Activated naive CD4-positive, alpha-beta T cell treated with anti-CD3 and anti-CD28 coated beads, Interleukin-2, amount 10 ng/mL, durations not matched to agents 5 hours and 36 hours (primary cell): ENCODE results near the gene RDH5. TPM values are rescaled to one million over a fixed set of nuclear protein-coding genes. Genes with fewer than 3 reads are reported as not detected.

Source experiments
- total RNA-seq, 2 experiments: library from RNA; stranded (reverse); gene quantifications; one replicate each; pipeline ENCODE4 v1.2.3, GENCODE V29; 2021

Gene RDH5, protein sequence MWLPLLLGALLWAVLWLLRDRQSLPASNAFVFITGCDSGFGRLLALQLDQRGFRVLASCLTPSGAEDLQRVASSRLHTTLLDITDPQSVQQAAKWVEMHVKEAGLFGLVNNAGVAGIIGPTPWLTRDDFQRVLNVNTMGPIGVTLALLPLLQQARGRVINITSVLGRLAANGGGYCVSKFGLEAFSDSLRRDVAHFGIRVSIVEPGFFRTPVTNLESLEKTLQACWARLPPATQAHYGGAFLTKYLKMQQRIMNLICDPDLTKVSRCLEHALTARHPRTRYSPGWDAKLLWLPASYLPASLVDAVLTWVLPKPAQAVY
- total RNA-seq = 10 to 100 TPM in 1 of 2 experiments, 1 to 10 TPM in 1; 9.7 to 11.1 TPM

DNA sequence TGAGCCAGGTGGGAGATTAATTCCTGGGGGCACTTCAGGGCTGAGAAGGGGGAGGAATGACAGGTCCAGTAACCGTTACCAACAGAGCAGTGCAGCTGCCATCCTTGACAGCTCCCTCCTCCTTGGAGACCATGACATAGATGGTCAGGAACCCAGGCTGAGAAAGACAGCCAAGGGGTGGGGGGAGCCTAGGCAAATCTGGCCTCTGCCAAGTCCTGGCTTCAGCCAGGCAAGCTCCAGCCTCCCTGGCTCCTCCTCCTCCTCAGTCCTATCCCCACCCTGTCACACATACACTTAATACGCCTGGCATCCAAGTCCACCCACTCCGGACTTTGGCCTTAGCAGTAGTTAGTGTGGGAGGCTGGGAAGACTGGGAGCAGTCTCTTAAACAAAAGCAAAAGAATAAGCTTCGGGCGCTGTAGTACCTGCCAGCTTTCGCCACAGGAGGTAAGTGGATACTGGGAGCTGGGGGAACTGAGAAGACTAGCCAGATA is at the start of gene RDH5:
RDH5 (plus strand) TSS at position 323 of the 494 bp plus-strand sequence. CDS start 792 bp downstream, outside the sequence.

DNA sequence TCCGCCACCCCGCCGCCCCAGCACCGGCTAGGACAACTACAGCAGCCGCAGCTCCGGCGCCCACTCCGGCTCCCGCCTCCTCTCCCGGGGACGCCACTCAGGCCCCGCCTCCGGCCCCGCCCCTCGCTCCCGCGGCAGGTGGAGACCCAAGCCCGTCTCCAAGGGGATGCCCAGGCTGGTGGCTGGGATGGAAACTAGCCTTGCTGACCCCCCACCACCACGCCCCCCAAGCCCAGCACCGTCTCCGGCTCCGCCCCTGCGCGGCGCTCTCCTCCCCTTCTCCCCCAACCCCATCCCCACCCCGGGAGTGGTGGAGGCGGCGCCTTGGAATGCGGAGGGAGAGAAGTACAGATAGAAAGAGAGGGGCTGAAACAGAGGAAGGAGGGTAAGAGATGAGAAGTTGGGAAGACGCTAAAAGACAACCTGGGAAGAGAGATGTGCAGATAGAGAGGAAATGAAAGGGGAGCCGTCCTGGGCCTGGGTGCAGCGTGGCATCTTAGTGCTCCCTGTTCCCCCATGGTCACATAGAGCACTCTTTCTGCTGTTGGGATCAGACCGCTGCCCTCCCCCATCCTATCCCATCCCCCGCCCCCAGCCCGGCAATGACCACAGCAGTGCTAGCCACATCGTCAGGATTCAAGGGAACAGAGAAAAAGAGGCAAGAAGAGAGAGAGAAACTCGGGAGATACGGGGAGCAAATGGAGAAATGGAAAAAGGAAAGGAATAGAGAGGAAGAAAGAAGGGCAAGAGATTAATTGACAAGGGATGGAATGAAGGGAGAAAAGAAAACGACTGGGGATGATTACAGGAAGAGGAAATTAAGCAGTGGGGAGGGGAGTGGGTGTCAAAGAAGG is 12.1 kb upstream of the RDH5 start, which contains the start of gene ITGA7:
ITGA7 (minus strand) TSS at position 64 of the 854 bp plus-strand sequence. CDS start 222 bp downstream, outside the sequence.

DNA sequence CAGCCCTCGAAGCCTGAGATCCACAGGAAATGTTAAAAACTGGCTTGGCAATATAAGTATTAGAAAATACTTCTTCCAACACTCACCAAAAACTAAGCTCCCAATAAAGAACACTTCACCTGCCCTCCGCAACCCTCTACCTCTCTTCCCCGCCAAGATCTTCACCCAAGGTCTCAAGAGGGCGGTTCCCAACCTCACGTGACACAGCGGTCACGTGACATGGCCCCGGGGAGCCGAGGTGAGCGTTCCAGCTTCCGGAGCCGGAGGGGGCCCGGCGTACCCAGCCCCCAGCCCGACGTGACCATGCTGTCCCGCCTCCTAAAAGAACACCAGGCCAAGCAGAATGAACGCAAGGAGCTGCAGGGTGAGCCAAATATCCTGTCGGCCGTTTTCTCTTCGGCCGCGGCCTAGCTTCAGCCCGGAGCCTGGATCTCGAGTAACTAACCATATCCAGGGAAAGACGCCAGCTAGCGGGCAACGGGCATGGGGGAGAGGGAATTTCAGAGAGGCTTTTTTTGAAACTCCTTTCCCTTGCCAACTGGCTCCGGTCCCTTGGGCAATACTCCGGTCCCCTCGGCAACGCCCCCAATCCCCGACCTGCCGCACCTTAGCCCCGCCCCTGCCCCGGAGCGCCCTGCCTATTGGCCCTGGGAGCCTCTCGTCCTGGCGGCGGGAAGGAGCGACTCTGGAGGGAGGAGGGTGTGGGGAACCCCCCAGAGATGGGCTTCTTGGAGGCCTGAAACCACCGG is 4.2 kb upstream of the RDH5 start, which contains the start of gene BLOC1S1:
BLOC1S1 (plus strand) TSS at position 214 of the 749 bp plus-strand sequence; CDS start at position 220, 6 bp downstream.

DNA sequence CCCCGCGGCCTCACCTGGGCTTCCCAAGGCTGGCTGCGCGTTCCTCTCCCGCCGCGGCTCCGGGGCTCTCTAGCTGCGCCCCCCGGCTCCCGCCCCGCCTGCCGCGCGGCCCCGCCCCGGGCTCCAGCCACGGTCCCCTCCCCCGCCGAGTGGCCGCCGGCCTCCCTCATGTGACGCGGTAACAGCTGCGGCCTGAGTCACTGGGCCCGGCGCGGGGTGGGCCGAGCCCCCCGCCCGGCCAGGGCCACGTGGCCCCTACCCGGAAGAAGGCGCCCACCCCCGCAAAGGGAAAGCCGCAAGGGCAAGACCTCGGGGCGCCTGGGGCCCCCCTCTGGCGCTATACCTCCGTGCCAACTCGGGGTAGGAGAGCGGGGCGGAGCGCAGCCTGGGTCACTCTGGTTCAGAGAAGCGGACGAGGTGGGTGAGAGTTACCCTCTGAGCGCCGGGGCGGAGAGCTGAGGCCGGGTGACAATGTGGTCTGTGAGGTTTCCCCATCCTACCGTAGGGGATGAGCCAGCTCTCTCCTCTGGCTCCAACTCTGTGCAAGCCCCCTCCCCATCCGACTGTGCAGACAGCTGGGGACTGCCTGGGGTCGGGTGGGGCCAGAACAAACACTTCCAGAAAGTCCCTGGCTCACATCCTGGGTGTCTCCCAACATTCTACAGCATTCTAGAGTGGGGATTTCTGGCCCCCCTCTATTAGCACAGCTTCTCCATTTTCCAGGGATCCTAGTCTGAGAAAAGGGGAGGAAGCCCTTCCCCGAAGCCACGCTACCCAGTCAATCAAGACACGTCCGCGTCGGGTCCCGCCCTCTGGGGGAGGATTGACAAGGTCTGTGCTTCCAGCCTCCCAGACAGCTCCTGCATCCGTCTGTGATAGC is 9.0 kb downstream of the RDH5 start, which contains the start of gene CD63:
CD63 (minus strand) TSS at position 71 of the 880 bp plus-strand sequence. CDS start 668 bp downstream, outside the sequence.

DNA sequence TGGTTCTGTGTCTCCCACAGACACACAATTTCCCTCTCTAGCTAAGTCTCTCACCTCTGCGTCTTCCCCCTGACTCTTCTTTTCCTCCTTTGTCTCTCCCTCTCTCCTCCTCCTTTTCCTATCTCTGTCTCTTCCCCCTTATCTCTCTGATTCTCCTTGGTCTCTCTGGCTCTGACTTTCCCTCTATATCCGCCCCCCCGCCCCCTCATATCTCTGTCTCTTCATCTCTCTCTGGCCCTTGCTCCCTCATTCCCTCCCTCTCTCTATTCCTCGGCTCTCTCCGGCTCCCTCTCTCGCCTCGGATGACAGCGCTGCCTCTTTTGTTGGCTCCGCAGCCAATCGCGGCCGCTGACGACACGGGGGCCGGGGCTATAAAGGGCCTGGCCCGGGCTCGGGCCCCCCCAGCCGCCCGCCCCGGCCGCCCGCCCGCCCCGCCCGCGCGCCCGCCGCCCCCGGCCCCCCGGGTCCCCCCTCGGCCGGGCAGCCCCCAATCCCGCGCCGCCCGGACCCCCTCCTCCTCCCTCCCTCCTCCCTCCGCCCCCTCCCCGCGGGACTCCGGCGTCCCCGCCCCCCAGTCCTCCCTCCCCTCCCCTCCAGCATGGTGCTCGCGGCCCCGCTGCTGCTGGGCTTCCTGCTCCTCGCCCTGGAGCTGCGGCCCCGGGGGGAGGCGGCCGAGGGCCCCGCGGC is 22.7 kb downstream of the RDH5 start, which contains the start of gene GDF11:
GDF11 (plus strand) TSS at position 404 of the 687 bp plus-strand sequence; CDS start at position 599, 195 bp downstream.

Other genes starting within 250 kb of the RDH5 start
- not detected for gene OR6C68, start 228.0 kb upstream of the RDH5 start, total RNA-seq
- not detected for gene OR6C4, start 170.8 kb upstream of the RDH5 start, total RNA-seq
- gene OR2AP1, start 147.9 kb upstream of the RDH5 start, total RNA-seq = not detected
- gene OR10P1, start 83.5 kb upstream of the RDH5 start, total RNA-seq = not detected
- gene ITGA7, start 12.5 kb upstream of the RDH5 start, total RNA-seq = 1 to 10 TPM; 2.1 to 2.6 TPM
- 100 to 1,000 TPM; 145 to 152 TPM for gene BLOC1S1, start 4.3 kb upstream of the RDH5 start, total RNA-seq
- gene CD63, start 8.6 kb downstream of the RDH5 start, total RNA-seq = 100 to 1,000 TPM; 106 to 114 TPM
- gene GDF11, start 22.7 kb downstream of the RDH5 start, total RNA-seq = 10 to 100 TPM; 10.2 to 10.7 TPM
- gene SARNP, start 97.3 kb downstream of the RDH5 start, total RNA-seq = 10 to 100 TPM; 77.9 to 78.8 TPM
- gene ORMDL2, start 97.6 kb downstream of the RDH5 start, total RNA-seq = 10 to 100 TPM; 55.3 to 55.7 TPM
- 10 to 100 TPM; 30.4 to 31.3 TPM for gene DNAJC14, start 109.2 kb downstream of the RDH5 start, total RNA-seq
- not detected for gene MMP19, start 122.5 kb downstream of the RDH5 start, total RNA-seq
- gene PYM1, start 207.5 kb downstream of the RDH5 start, total RNA-seq = 10 to 100 TPM; 54.0 to 55.4 TPM
- gene DGKA, start 210.8 kb downstream of the RDH5 start, total RNA-seq = 1,000 to 10,000 TPM in 1 of 2 experiments, 100 to 1,000 TPM in 1; 954 to 1,054 TPM
- not detected for gene PMEL, start 245.6 kb downstream of the RDH5 start, total RNA-seq
- gene CDK2, start 246.4 kb downstream of the RDH5 start, total RNA-seq = 10 to 100 TPM; 75.4 to 81.8 TPM